AG09309 (cell line): ENCODE results near the gene FETUB.

Experiments used
- DNase-seq: peaks from one replicate; pipeline ENCODE4 v3.0.0-alpha.2; 2010; ENCODE audit warnings: low read depth
- H3K4me3 ChIP-seq: 2 replicates; pipeline ENCODE4 v1.5.1; 2011; ENCODE audit warnings: mild to moderate bottlenecking, low read depth, low read length, moderate library complexity; ENCODE audit not compliant: control insufficient read depth
- TF ChIP-seq, protein P1 (sequence below): IDR thresholded peaks from 2 replicates; pipeline ENCODE4 v1.5.1; 2011; ENCODE audit warnings: mild to moderate bottlenecking, low read depth, low read length, inconsistent platforms; ENCODE audit not compliant: insufficient read depth, control insufficient read depth; ENCODE audit errors: missing control alignments

The FETUB gene

DNA sequence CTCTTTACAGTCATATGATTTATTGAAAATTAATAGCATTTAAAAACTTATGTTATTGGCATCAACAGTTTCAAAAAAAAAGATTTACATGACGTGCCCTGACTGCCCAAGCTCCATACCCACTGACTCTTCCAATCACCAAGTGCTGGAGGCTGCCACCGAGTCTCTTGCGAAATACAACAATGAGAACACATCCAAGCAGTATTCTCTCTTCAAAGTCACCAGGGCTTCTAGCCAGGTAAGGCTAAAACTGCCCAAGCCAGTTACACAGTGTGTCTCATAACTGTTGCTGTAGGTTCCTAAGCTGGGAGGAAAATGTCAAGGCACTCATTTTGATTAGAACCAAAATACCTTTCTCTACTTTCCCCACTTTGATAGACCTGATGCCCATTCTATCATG is 4.5 kb downstream of the FETUB start:
- DNase-seq: no peak
- TF ChIP-seq, protein P1, sequence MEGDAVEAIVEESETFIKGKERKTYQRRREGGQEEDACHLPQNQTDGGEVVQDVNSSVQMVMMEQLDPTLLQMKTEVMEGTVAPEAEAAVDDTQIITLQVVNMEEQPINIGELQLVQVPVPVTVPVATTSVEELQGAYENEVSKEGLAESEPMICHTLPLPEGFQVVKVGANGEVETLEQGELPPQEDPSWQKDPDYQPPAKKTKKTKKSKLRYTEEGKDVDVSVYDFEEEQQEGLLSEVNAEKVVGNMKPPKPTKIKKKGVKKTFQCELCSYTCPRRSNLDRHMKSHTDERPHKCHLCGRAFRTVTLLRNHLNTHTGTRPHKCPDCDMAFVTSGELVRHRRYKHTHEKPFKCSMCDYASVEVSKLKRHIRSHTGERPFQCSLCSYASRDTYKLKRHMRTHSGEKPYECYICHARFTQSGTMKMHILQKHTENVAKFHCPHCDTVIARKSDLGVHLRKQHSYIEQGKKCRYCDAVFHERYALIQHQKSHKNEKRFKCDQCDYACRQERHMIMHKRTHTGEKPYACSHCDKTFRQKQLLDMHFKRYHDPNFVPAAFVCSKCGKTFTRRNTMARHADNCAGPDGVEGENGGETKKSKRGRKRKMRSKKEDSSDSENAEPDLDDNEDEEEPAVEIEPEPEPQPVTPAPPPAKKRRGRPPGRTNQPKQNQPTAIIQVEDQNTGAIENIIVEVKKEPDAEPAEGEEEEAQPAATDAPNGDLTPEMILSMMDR: no peak
- H3K4me3 ChIP-seq: no peak overlapping the region

DNA sequence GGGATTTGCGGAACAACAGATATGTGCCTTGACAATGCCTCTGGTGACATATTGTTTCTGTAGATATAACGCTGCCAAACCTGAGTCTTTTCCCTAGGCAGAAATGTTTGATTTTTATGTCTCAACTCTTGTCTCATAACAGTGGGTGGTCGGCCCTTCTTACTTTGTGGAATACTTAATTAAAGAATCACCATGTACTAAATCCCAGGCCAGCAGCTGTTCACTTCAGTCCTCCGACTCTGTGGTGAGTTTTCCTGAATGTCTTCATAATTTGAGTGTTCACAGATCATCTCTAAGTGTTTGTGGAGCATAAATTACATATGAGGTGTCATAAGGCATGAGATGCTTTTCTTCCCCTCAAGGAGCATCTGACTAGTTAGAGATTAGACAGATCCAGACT is 5.9 kb downstream of the FETUB start:
- TF ChIP-seq, protein P1: no peak
- H3K4me3 ChIP-seq: no peak overlapping the region
- DNase-seq: no peak

DNA sequence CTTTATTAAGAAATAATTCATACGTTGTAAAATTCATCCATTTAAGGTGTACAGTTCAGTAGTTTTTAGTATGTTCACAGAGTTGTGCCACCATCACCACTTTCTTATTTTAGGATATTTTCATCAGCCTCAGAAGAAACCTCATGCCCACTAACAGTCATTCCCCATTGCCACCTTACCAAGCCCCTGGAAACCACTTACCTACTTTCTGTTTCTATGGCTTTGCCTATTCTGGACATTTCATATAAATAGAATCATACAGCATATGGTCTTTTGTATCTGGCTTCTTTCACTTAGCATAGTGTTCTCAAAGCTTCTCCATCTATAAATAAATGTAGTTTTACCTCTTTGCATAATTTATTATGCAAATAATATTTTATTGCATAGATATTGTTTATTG is 6.6 kb downstream of the FETUB start:
- no peak for DNase-seq
- TF ChIP-seq, protein P1: no peak
- no peak overlapping the region for H3K4me3 ChIP-seq

DNA sequence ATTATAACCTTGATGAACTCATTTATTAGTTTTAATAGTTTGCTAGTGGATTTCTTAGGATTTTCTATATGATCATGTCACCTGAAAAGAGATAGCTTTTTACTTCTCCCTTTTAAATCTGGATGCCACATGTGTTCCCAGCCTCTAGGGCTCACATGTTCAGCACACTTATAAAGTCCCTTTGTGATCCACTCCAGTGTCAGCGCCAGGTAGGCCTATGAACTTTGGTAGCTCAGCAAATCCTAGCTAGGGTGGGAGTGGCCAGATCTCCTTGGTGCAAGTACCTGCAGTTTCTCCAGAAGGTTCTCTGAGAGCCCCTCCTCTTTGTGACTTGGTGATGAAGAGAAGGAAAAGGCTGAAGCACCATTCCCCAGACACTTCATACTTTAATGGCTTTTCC is 8.7 kb downstream of the FETUB start:
- DNase-seq: no peak
- TF ChIP-seq, protein P1: no peak
- no peak overlapping the region for H3K4me3 ChIP-seq

DNA sequence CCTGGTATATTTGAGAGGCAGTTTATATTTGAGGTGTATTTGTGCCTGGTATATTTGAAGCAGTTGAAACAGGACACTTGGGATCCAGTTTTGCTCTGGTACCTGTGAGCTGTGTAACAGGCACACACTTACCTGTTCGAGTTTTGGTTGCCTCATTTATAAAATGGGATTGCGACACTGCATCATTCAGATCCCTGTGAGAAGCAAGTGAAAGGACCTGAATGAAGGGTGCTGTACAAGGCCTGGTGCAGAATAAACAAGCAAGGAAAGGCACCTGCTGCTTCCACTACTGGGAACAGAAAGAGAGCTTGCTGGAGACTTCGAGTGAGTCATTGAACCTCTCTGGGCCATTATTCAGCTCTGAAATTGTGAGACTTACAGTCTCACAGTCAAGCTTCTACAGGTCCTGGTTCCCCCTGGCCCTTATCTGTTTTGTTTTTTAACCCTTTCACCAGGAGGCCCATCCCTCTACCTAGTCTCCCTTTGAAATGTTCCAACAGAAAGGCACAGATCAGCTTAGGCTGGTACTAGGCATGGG is 11.5 kb downstream of the FETUB start:
- DNase-seq: no peak
- no peak overlapping the region for H3K4me3 ChIP-seq
- TF ChIP-seq, protein P1: no peak

DNA sequence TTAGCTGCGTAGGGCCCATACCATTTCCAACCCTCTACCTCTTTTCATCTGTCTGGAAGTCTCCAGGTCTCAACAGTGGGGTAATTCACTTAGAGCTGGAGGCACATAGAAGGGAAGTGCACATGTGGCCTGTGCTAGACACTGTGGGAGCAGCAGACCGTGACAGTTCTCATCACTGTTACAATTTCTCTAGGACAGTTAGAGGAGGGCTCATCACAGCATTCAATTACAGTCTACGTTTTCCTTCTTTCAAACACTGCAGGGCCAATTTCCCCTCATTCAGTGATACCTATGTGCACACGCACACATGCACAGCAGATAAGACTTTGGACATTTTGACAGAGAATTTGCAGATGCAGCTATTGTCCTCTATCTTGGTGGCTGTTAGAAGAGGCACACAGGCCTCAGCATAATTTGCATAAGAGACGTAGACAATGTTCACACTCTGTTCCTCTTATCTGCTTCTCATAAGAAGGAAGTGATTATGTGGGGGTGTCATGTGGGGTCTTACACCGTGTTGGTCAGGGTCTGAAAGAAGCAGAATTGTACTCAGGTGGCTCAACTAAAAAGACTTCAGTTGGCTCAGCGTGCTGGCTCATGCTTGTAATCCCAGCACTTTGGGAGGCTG is 13.0 kb downstream of the FETUB start:
- no peak overlapping the region for H3K4me3 ChIP-seq
- TF ChIP-seq, protein P1: no peak
- no peak for DNase-seq

DNA sequence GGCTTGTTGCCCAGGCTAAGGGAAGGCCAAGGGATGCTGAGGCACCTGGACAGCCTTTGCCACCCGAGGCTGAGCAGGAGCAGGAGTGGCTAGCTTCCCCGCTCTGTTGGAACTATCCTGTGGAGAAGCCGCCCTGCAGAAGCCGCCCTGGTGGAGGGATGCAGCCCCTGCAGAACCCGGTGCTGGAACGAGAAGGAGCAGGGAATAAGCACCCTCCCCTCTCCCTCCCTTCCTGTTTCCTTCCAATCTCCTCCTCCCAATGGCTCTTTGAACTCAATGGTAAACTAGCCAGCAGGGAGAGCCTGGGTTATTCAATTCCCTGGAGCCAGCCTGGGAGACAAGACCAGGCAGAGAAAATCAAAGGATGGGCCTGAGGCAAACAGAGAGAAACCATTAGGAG is 13.8 kb downstream of the FETUB start:
- DNase-seq: no peak
- TF ChIP-seq, protein P1: no peak
- no peak overlapping the region for H3K4me3 ChIP-seq
